GM23338 (cell line): ENCODE measurements around the gene RNF220.

Experiments used
- CREB1 ChIP-seq: fragments of 250-450 bp; sonication (Bioruptor Pico); IDR thresholded peaks from 2 replicates; pipeline ENCODE4 v1.5.0; 2020; ENCODE audit warnings: low read depth, mild to moderate bottlenecking, moderate library complexity
- CTCF ChIP-seq, 2 experiments: fragments of 200-600 bp in 1 of 2; sonication (generic) in 1 of 2; conservative IDR thresholded peaks; 2 replicates each; pipeline versions ENCODE4 v1.5.1 to v1.6.1; 2016 to 2017; ENCODE audit warnings: antibody characterized with exemption in 2 of 2, low read depth in 2 of 2, mild to moderate bottlenecking in 2 of 2, moderate library complexity in 1 of 2
- ETS1 ChIP-seq: IDR thresholded peaks from 2 replicates; pipeline ENCODE4 v1.6.1; 2016; ENCODE audit warnings: antibody characterized with exemption
- EZH2 ChIP-seq: fragments of 200-600 bp; sonication (generic); IDR thresholded peaks from one replicate; pipeline ENCODE4 v1.8.0; 2017; ENCODE audit warnings: antibody characterized with exemption, mild to moderate bottlenecking, low read depth; ENCODE audit not compliant: unreplicated experiment
- EZH2phosphoT487 ChIP-seq: fragments of 200-600 bp; sonication (generic); IDR thresholded peaks from one replicate; pipeline ENCODE4 v1.8.1; 2018; ENCODE audit warnings: antibody characterized with exemption; ENCODE audit not compliant: unreplicated experiment
- JUNB ChIP-seq: IDR thresholded peaks from one replicate; pipeline ENCODE4 v1.6.1; 2016; ENCODE audit warnings: antibody characterized with exemption; ENCODE audit not compliant: unreplicated experiment
- NANOG ChIP-seq: IDR thresholded peaks from 2 replicates; pipeline ENCODE4 v1.6.1; 2016; ENCODE audit warnings: antibody characterized with exemption, borderline replicate concordance
- POLR2AphosphoS5 ChIP-seq: IDR thresholded peaks from 2 replicates; pipeline ENCODE4 v1.6.1; 2016; ENCODE audit warnings: antibody characterized with exemption, low read depth
- ZNF114 ChIP-seq: fragments of 250-450 bp; sonication (Bioruptor Pico); IDR thresholded peaks from 2 replicates; pipeline ENCODE4 v1.5.0; 2020; ENCODE audit warnings: mild to moderate bottlenecking, moderate library complexity
- ZNF462 ChIP-seq: fragments of 250-450 bp; sonication (Bioruptor Pico); IDR thresholded peaks from 2 replicates; pipeline ENCODE4 v1.5.0; 2020; ENCODE audit warnings: mild to moderate bottlenecking, moderate library complexity
- TF ChIP-seq, protein P1 (sequence below): IDR thresholded peaks from one replicate; pipeline ENCODE4 v1.6.1; 2018; ENCODE audit warnings: antibody characterized with exemption; ENCODE audit not compliant: unreplicated experiment

GRCh38 chr1:44549510-44549909 is 144.5 kb downstream of the RNF220 start:
- no peak for TF ChIP-seq CTCF (conservative IDR thresholded peaks at IDR 0.05; ENCODE audit: low read depth in 2 of 2)
- no peak for TF ChIP-seq EZH2phosphoT487
- TF ChIP-seq CREB1 (CRISPR knock-in tag), result no peak
- TF ChIP-seq POLR2AphosphoS5, result no peak
- TF ChIP-seq EZH2, result no peak
- no peak for TF ChIP-seq JUNB
- no peak for TF ChIP-seq NANOG
- TF ChIP-seq ETS1, result no peak
- TF ChIP-seq, protein P1, sequence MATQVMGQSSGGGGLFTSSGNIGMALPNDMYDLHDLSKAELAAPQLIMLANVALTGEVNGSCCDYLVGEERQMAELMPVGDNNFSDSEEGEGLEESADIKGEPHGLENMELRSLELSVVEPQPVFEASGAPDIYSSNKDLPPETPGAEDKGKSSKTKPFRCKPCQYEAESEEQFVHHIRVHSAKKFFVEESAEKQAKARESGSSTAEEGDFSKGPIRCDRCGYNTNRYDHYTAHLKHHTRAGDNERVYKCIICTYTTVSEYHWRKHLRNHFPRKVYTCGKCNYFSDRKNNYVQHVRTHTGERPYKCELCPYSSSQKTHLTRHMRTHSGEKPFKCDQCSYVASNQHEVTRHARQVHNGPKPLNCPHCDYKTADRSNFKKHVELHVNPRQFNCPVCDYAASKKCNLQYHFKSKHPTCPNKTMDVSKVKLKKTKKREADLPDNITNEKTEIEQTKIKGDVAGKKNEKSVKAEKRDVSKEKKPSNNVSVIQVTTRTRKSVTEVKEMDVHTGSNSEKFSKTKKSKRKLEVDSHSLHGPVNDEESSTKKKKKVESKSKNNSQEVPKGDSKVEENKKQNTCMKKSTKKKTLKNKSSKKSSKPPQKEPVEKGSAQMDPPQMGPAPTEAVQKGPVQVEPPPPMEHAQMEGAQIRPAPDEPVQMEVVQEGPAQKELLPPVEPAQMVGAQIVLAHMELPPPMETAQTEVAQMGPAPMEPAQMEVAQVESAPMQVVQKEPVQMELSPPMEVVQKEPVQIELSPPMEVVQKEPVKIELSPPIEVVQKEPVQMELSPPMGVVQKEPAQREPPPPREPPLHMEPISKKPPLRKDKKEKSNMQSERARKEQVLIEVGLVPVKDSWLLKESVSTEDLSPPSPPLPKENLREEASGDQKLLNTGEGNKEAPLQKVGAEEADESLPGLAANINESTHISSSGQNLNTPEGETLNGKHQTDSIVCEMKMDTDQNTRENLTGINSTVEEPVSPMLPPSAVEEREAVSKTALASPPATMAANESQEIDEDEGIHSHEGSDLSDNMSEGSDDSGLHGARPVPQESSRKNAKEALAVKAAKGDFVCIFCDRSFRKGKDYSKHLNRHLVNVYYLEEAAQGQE, result no peak
- no peak for TF ChIP-seq ZNF462
- no peak for TF ChIP-seq ZNF114 (CRISPR knock-in tag)
